ENCODE data around the gene PSENEN.

DNA sequence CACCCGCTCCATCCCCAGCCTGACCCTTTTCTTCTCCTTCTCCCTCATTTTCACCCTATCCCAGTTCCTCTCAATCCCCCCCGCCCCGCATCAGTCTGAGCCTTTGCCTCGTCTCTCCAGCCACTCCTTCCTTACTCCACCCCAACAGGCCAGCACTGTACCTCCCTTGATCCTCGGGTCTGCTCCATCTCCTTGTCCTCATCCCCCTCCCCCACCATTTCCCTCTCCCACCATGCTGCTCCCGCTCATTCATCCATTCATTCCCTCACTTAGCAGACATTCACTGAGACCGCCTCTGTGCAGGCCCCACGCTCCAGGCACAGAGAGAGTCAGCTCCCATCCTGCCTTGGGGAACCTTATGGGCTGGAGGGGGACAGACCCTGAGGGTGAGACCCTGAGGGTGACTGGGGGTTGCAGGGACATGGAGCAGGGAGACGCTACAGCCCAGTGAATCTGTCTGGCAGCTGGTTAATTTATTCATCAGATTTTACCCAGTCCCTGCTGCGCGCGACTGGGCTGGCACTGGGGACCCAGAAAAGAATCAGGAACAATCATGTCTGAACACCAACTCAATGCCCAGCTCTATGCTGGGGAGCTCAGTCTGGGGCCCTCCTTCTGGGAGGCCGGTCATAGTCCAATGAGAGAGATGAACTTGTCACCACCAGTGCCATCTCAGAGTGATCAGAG is 30.8 kb downstream of the PSENEN start:
- no peak for TF ChIP-seq YY1 (IDR thresholded peaks at IDR 0.05; ENCODE audit: insufficient read depth, insufficient read length)
- TF ChIP-seq SUZ12 (IDR thresholded peaks at IDR 0.05; ENCODE audit: extremely low read depth, insufficient read depth, insufficient read length), result no peak
- TF ChIP-seq ZNF274 (IDR thresholded peaks at IDR 0.05; ENCODE audit: low read depth, low read length), result no peak
